GM23338 (cell line): ENCODE measurements around the gene EDAR. TPM values are rescaled to one million over a fixed set of nuclear protein-coding genes. Genes with fewer than 3 reads are reported as not detected.

ENCODE experiments used
- ATAC-seq: fragments of 200-7000 bp; cut with Tn5 transposase; 3 replicates; pipeline ENCODE4 v1.9.1; 2020
- DNase-seq: peaks from one replicate; pipeline ENCODE4 v3.0.0-alpha.2; 2015; ENCODE audit warnings: low spot score
- H2AFZ ChIP-seq: fragments of 200-600 bp; sonication (generic); 2 replicates; pipeline ENCODE4 v1.8.0; 2016; ENCODE audit warnings: antibody characterized with exemption, mild to moderate bottlenecking, moderate library complexity
- H3F3A ChIP-seq: fragments of 200-600 bp; sonication (generic); replicated peaks from 2 replicates; pipeline ENCODE4 v1.8.0; 2017; ENCODE audit warnings: antibody characterized with exemption, mixed run types, low read depth
- H3K27ac ChIP-seq: fragments of 200-600 bp; sonication (generic); 2 replicates; pipeline ENCODE4 v1.6.1; 2016; ENCODE audit warnings: low read depth
- H3K27me3 ChIP-seq: fragments of 200-600 bp; sonication (generic); 2 replicates; pipeline ENCODE4 v1.8.0; 2016; ENCODE audit warnings: mild to moderate bottlenecking, mixed run types, moderate library complexity; ENCODE audit not compliant: insufficient read depth
- H3K36me3 ChIP-seq: fragments of 200-600 bp; sonication (generic); 2 replicates; pipeline ENCODE4 v1.8.0; 2016; ENCODE audit warnings: mild to moderate bottlenecking; ENCODE audit not compliant: insufficient read depth
- H3K4me1 ChIP-seq: fragments of 200-600 bp; sonication (generic); 2 replicates; pipeline ENCODE4 v1.8.0; 2016; ENCODE audit warnings: mild to moderate bottlenecking, moderate library complexity; ENCODE audit not compliant: insufficient read depth
- H3K4me2 ChIP-seq: fragments of 200-600 bp; sonication (generic); 2 replicates; pipeline ENCODE4 v1.7.1; 2017; ENCODE audit warnings: mixed run types
- H3K4me3 ChIP-seq: fragments of 200-600 bp; sonication (generic); 2 replicates; pipeline ENCODE4 v1.6.1; 2016; ENCODE audit warnings: mixed run types
- H3K79me2 ChIP-seq: fragments of 200-600 bp; sonication (generic); replicated peaks from 2 replicates; pipeline ENCODE4 v1.8.0; 2017; ENCODE audit warnings: mild to moderate bottlenecking; ENCODE audit not compliant: insufficient read depth
- H3K9me2 ChIP-seq: fragments of 200-600 bp; sonication (generic); 2 replicates; pipeline ENCODE4 v1.8.0; 2017; ENCODE audit not compliant: insufficient read depth
- H4K20me1 ChIP-seq: fragments of 200-600 bp; sonication (generic); replicated peaks from 2 replicates; pipeline ENCODE4 v1.8.0; 2017; ENCODE audit warnings: mild to moderate bottlenecking; ENCODE audit not compliant: insufficient read depth
- H3K27ac Mint-ChIP-seq: 2 replicates; pipeline ENCODE4 v1.8.0; 2020; ENCODE audit warnings: inconsistent platforms, mild to moderate bottlenecking, moderate library complexity, mixed read lengths
- H3K27me3 Mint-ChIP-seq: 3 replicates; pipeline ENCODE4 v1.8.0; 2022; ENCODE audit warnings: low read depth, mild to moderate bottlenecking, moderate library complexity, mixed read lengths, inconsistent platforms; ENCODE audit not compliant: insufficient read depth, poor library complexity
- H3K36me3 Mint-ChIP-seq: 3 replicates; pipeline ENCODE4 v1.8.0; 2021; ENCODE audit warnings: low read depth, mild to moderate bottlenecking, inconsistent platforms, moderate library complexity, mixed read lengths
- H3K4me1 Mint-ChIP-seq: 3 replicates; pipeline ENCODE4 v1.8.0; 2020; ENCODE audit warnings: mild to moderate bottlenecking, inconsistent platforms, mixed read lengths
- H3K4me3 Mint-ChIP-seq: 3 replicates; pipeline ENCODE4 v1.8.0; 2021; ENCODE audit warnings: moderate library complexity, mild to moderate bottlenecking, inconsistent platforms, mixed read lengths
- H3K9me3 Mint-ChIP-seq: 3 replicates; pipeline ENCODE4 v1.8.0; 2020; ENCODE audit warnings: moderate library complexity, mild to moderate bottlenecking, inconsistent platforms, mixed read lengths
- CREB1 ChIP-seq: fragments of 250-450 bp; sonication (Bioruptor Pico); IDR thresholded peaks from 2 replicates; pipeline ENCODE4 v1.5.0; 2020; ENCODE audit warnings: low read depth, mild to moderate bottlenecking, moderate library complexity
- CTCF ChIP-seq, 2 experiments: fragments of 200-600 bp in 1 of 2; sonication (generic) in 1 of 2; conservative IDR thresholded peaks; 2 replicates each; pipeline versions ENCODE4 v1.5.1 to v1.6.1; 2016 to 2017; ENCODE audit warnings: antibody characterized with exemption in 2 of 2, low read depth in 2 of 2, mild to moderate bottlenecking in 2 of 2, moderate library complexity in 1 of 2
- ETS1 ChIP-seq: IDR thresholded peaks from 2 replicates; pipeline ENCODE4 v1.6.1; 2016; ENCODE audit warnings: antibody characterized with exemption
- NANOG ChIP-seq: IDR thresholded peaks from 2 replicates; pipeline ENCODE4 v1.6.1; 2016; ENCODE audit warnings: antibody characterized with exemption, borderline replicate concordance
- POLR2AphosphoS5 ChIP-seq: IDR thresholded peaks from 2 replicates; pipeline ENCODE4 v1.6.1; 2016; ENCODE audit warnings: antibody characterized with exemption, low read depth
- STAT1 ChIP-seq: IDR thresholded peaks from one replicate; pipeline ENCODE4 v1.6.1; 2016; ENCODE audit warnings: antibody characterized with exemption; ENCODE audit not compliant: unreplicated experiment
- ZNF114 ChIP-seq: fragments of 250-450 bp; sonication (Bioruptor Pico); IDR thresholded peaks from 2 replicates; pipeline ENCODE4 v1.5.0; 2020; ENCODE audit warnings: mild to moderate bottlenecking, moderate library complexity
- ZNF331 ChIP-seq: fragments of 250-450 bp; sonication (Bioruptor Pico); IDR thresholded peaks from 2 replicates; pipeline ENCODE4 v1.5.0; 2020; ENCODE audit warnings: low read depth, mild to moderate bottlenecking, moderate library complexity
- ZNF462 ChIP-seq: fragments of 250-450 bp; sonication (Bioruptor Pico); IDR thresholded peaks from 2 replicates; pipeline ENCODE4 v1.5.0; 2020; ENCODE audit warnings: mild to moderate bottlenecking, moderate library complexity
- polyA plus RNA-seq: library from polyadenylated mRNA; unstranded; fragments of >200 nt; fragmentation: Nextera tagmentation; extraction: Ambion mirVana; gene quantifications from 2 replicates; pipeline ENCODE4 v1.2.1, GENCODE V29; 2016
- total RNA-seq: library from RNA; depleted of rRNA; stranded (reverse); fragments of >200 nt; shearing (Covaris generic); gene quantifications from 2 replicates; pipeline ENCODE4 v1.2.3, GENCODE V29; 2014

The EDAR gene
- total and polyA plus RNA-seq, 2 experiments from 2014 or later: not detected

GRCh38 chr2:108975613-108976435 lies 13.2 kb downstream of the EDAR start:
- Mint-ChIP-seq H3K4me3 (no peak overlapping the region), H3K27ac (no peak overlapping the region)

DNA sequence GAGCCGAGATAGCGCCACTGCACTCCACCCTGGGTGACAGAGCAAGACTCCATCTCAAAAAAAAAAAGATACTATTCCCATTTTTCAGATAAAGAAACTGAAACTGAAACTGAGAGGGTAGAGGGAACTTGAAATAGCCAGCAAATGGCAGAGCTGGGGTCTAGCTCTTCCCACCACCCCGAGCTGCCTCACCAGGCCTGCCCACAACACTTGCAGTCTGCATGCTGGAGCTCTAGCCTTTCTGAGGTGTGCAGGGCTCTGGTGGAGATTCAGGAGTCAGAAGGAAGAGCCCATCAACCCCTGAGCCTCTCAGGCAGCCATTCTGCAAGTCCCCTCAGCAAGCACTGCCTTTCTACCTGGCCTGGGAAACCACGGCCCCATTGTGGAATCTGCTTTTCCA lies 14.3 kb downstream of the EDAR start:
- Histone ChIP-seq H2AFZ (no peak overlapping the region; the same call in 1 of the 2 replicates), H3K4me1 (no peaks in the 10 kb centered on the region), H3K36me3 (no peaks in the 10 kb centered on the region), H3F3A (no peaks in the 10 kb centered on the region), H3K4me2 (no peak overlapping the region), H4K20me1 (no peaks in the 10 kb centered on the region), H3K9me2 (no peaks in the 10 kb centered on the region), H3K4me3 (no peak overlapping the region), H3K27me3 (no peaks in the 10 kb centered on the region), H3K79me2 (no peaks in the 10 kb centered on the region), H3K27ac (no peak overlapping the region)
- ATAC-seq (no peak), DNase-seq (no peak)
- Mint-ChIP-seq H3K36me3 (no peaks in the 10 kb centered on the region), H3K4me1 (peaks cover 12% of the 10 kb centered on the region; the same call in 2 of the 3 replicates), H3K27ac (no peak overlapping the region), H3K4me3 (no peak overlapping the region), H3K9me3 (no peaks in the 10 kb centered on the region), H3K27me3 (peaks cover 12% of the 10 kb centered on the region)
- no peak for TF ChIP-seq ZNF331 (CRISPR knock-in tag)
- TF ChIP-seq ETS1: no peak
- TF ChIP-seq ZNF114 (CRISPR knock-in tag): no peak
- no peak for TF ChIP-seq CREB1 (CRISPR knock-in tag)
- no peak for TF ChIP-seq CTCF (conservative IDR thresholded peaks at IDR 0.05; ENCODE audit: low read depth in 2 of 2)
- TF ChIP-seq ZNF462 (CRISPR knock-in tag): no peak

More at GRCh38 chr2:108975613-108976435, 13.2 kb downstream of the EDAR start:
- no peak for ATAC-seq
- Histone ChIP-seq H3K36me3 (no peaks in the 10 kb centered on the region), H3K4me3 (no peak overlapping the region), H3K9me2 (no peaks in the 10 kb centered on the region), H3K4me1 (no peaks in the 10 kb centered on the region), H4K20me1 (no peaks in the 10 kb centered on the region), H3F3A (no peaks in the 10 kb centered on the region), H3K27me3 (no peaks in the 10 kb centered on the region), H2AFZ (no peak overlapping the region), H3K79me2 (no peaks in the 10 kb centered on the region), H3K4me2 (no peak overlapping the region), H3K27ac (no peak overlapping the region)
- Mint-ChIP-seq H3K36me3 (no peaks in the 10 kb centered on the region), H3K4me1 (peaks cover 5% of the 10 kb centered on the region; the same call in 2 of the 3 replicates), H3K27me3 (peaks cover 12% of the 10 kb centered on the region), H3K9me3 (no peaks in the 10 kb centered on the region)
- DNase-seq: no peak
- TF ChIP-seq POLR2AphosphoS5 (no peak), STAT1 (no peak), NANOG (no peak)
